HG03520 (cell line): ENCODE results near the gene CSF3.

Experiments used
- ATAC-seq: cut with Tn5 transposase; IDR thresholded peaks from one replicate; pipeline ENCODE4 v1.9.1; 2021; ENCODE audit warnings: mild to moderate bottlenecking, moderate library complexity; ENCODE audit not compliant: unreplicated experiment

The CSF3 gene

DNA sequence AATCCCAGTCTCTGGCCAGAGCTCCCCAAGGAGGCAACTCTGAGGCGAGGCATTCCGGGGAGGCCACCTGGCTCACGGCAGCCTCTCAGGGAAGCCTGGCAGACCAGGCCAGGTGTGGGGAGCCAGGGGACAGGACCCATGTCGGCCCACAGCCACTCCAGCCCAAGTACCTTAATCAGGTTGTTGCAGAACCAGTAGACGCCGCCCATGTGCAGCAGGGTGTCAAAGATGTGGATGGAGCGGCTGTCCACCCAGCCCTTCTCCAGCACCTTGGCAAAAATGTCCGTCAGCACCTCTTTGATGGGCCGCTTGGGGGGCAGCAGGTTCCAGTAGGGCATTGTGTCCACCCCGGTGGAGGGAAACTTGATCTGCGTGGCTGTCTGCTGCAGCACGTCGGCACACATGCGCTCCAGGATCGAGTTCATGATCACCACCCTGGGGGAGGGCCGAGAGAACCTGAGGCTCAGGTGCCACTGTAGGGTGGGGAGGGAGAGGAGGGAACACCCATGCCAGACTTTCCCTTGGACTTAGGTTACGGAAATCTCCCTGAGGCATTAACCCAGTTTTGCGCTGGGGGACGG, 7.8 kb downstream of the CSF3 start:
- no peak for ATAC-seq

DNA sequence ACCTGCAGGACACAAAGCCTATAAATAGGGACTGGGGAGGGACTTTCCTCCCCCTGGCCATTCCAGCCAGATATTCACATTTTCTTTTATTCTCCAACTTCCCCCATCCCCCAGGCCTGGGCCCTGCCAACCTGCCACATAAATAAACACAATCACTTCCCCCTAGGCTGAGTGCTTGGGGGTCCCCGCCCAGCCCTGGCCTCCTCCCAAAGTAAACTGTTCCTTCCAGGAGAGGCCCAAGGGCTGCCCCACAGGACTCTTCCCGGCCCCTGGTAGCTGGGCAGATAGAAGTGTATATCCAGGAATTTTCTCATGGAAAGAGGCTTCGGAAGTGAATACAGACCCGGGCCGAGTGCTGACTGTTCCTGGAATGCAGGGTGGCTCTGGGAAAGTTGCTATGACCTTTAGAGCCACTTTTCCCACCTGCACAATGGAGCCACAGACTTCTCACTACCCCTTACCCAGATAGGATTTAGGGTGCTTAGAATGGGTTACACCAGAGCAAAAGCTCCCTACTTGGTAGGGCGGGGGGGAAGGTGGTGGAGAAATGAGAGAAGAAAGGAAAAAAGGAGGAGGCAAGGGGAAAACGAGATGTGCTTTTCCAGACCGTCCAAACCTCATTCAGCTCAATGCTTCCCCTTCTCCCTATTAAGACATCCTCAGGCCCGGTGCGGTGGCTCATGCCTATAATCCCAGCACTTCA, 8.5 kb downstream of the CSF3 start:
- no peak for ATAC-seq

DNA sequence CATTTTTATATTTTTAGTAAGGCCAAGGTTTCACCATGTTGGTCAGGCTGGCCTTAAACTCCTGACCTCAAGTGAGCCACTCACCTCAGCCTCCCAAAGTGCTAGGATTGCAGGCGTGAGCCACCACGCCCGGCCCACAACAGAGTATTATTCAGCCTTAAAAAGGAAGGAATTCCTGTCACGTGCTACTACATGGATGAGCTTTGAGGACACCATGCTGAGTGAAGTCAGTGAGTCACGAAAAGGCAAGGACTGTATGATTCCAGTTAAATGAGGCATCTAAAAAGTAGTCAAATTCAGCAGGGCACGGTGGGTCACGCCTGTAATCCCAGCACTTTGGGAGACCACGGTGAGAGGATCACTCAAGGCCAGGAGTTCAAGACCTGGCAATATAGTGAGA, 9.7 kb downstream of the CSF3 start:
- no peak for ATAC-seq

DNA sequence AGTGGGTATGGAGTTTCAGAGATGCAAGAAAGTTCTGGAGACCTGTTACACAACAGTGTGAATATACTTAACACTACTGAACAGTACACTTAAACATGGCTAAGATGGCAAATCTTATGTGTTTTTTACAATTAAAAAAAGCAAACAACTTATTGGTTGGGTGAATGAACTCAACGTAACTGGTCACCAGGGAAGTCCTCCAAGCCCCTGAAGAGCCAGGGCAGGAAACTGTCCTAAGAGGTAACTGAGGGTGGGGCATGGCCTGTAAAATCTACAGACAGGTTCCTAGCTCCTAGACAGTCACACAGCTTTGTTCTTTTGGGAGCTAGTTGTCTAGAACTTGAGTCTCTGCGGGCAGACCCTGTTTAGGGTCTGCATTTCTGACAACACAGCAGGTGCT, 10.3 kb downstream of the CSF3 start:
- no peak for ATAC-seq

DNA sequence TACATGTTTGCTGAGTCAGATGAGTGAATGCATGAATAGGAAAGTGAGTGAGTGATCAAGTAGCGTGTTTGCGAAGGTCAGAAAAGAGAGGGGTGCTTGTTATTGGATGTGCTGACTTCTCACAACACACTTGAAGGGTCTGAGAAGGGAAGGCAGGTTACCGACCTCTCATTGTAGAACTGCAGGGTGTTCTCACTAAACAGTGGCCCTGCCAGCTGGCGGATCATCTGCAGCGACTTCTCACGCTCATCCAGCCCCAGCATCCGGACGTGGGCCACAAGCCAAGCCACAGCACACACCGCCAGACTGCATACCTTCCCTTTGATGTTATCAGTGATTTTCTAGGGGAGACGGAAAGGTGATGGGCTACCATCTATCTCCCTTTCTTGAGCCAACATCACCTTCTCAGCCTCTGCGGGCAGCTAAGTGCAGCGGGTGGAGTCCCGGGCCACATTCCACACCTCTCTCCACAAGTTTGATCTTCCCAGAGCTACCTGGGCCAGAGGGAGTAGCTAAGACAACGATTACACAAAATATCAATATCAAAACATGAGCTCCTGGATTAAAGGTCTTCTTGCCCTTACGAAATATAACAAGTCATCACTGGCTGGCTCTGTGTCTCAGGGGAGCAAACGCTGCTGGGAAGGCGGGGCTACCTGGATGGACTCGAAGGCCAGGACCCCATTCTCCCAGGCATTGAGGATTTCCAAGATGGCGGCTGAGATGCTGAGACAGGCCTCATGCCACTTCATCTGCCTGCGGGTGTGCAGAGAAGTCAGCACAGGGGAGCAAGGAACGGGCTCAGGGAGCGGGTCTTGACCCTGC, 11.0 kb downstream of the CSF3 start:
- ATAC-seq = no peak

DNA sequence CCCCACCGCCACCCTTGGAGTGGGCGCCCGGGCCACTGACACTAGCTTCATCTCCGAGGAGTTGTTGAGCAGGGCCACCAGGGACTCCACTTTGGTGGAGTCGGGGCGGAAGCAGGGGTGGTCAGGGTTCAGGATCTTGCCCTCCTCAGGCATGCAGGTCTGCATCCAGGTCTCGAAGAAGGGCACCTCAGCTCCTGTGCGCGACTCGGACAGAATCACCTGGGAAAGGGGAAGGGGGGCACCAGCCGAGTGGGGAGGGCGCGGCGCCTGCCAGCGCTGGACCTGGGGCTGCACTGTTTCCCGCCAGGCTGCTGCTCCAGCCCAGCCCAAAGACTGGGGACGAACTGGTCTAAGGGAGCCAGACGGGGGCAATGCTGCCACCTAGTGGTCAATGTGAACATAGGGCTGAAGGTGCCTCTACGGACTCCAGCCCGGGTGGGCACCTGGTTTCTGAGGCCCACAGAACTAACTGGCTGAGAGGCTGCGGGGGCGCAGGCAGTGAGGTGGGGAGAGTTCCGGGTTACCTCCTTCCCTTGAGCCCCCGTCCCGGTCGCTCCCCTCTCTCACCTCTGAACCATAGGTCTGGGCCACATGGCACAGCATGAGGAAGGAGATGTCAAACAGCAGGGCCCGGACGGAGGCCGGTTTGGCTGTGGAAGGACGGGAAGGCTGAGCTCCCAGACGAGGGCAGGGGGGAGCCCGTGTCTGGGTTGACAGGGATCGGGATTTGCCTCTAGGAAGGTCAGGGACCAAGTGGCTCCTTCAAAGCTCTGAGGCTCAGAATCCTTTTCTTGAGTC, 11.8 kb downstream of the CSF3 start:
- no peak for ATAC-seq

DNA sequence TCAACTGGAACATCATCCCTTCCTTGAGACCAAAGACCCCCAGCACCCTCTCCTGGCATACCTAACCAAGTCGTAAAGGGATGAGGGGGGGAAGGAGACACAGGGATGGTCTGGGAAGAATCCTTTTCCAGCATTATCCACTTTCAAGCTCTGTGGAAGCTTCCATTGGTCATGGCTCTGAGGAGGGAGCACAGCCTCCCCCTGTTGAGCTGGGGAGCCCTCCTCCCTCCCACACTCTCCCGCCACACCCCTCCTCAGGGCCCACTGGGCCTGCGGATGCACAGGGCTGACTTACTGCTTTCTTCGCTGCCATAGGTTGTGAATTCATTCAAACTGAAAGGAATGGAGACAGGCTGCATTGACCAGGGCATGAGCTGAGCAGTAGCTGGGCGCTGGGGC, 12.4 kb downstream of the CSF3 start:
- no peak for ATAC-seq

DNA sequence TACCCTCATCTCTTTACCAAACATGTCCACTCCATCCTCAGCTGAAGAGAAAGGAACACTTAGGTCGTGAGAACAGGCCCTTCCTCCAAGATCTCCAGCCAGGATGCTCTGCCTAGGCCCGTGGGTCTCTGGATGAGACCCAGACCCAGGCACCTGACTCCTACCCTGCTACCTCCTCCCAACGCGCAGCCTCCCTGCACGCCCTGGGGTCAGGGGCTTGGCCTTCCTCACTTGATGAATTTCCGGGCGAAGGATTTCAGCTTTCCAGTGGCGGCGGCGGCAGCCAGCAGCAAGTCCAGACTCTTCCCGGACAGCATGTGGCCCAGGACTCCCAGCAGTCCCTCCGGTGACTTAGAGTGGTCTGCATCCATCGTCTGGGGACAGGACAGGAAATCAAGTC, 13.4 kb downstream of the CSF3 start:
- no peak for ATAC-seq

DNA sequence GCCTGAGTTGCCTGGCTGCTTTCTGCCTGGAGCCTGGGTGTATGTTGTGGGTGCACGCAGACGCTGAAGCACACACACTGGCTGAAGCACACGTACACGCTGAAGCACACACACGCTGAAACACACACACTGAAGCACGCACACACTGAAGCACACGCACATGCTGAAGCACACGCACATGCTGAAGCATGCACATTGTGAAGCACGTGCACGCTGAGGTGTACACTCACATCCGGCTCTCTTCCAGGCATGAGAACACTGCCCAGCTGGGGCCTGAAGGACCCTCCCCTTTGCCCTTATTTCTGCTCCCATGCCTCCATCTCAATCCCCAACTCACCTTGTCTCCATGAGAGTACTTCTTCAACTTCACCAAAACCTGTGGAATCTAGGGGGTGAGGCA, 16.5 kb downstream of the CSF3 start:
- ATAC-seq = no peak

DNA sequence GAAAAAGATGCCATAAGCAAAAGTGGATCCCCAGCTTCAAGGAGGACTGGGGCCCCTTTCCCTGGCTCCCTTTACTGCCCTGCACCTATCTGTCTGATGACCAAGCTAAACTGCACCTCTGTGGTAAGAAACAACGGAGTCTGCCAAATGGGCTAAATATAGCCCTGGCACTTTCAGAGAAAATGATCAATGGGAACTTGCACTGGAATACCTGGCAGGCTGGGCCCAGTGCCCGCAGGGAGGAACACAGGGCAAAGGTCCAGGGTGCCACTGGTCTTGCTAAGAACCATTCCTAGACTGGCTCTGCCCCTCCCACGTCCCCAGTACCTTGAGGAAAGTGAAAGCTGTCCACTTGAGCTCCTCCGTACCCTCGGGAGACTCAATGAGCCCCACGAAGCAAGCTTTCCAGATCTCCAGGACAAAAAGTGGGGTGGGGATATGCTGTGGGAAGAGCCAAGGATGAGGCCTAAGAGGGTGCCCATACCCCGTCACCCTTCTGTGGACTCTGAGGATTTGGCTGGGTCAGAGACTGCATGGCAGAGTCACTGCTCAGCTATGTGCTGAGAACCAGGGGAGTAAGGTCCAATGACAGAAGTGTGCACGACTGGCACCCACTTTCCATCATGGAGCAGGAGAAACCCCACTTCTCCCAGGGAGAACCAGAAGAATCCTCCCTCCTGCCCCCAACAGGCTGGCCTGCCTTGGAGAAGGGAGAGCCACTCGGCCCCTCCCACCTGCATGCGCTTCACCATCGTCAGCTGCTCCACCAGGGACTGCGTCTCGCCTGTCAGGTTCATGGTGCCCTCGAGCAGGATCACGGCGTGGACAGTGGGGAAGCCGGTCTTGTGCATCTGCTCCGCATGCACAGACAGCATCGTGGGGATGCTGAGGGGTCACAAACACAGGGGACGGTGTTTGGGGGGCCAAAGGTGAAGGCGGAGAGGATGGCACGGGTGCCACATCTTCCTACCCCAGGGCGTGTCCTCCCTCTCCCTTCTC, 17.4 kb downstream of the CSF3 start:
- no peak for ATAC-seq

DNA sequence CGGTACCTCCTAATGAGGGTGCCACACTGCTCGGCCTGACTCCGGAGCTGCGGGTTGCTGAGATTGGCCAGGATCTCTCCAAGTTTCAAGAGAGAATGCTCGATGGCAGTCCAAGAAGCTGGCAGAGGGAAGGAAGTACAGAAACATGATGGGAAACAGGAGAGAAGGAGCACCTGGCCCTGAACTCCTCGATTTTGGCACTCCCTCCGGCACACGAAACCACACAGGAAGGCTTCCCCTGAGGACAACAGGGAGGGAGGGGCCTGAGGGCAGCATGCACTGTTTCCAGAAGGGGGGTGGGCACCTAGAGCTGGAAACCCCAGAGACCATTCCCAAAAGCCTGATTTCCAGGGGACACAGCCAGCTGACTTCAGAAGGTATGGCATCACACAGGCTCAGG, 18.1 kb downstream of the CSF3 start:
- no peak for ATAC-seq

DNA sequence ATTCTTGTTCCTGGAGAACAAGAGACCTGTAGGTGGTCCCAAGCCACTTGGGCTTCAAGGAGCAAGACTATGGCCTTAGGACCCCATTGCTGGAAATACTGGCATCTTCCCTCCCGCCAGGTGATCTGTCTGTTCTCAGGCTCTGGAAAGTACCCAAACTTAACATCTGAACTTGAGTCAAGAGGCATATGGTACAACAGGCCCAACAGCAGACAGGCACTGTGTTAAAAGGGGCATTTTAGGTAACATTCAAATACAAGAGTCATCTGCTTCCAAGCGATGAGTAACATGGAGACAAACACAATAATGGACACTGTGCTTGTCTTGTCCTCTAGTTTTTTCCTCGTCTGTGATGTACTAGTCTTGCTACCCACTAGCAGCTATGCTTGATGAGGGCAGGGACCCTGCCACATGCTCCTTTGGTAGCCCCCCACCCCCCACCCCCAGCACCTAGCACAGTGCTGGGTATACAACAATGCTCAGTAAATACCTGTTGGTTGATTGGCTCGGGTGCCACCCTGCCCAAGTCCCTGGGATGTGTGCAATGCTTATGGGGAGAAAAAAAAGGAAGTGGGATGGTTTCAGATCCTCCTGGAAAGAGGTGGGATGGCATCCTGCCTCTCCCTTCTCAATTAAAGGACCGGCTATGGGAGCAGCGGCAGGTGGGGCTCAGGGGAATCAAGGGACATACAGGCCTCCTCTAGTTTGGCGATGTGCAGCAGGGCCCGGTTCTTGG, 19.4 kb downstream of the CSF3 start:
- ATAC-seq = no peak

DNA sequence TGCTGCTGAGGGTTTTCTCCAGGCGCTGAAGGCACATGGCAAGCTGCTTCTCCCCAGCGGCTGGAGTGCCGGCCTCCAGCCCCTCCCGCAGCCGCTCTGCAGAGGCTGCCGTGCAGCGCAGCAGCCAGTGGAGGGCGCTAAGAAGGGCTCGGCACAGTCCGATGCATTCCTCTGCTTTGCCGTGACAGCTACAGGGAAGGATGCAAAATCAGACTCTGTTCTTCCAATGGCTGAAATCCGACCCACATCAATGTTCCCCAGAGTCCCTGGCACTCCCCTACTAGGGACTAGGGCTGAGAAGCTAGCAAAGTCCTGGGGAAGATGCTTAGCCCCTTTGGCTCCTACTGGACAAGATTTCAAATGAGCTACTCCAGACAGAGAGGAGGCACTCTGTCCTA, 19.9 kb downstream of the CSF3 start:
- no peak for ATAC-seq

DNA sequence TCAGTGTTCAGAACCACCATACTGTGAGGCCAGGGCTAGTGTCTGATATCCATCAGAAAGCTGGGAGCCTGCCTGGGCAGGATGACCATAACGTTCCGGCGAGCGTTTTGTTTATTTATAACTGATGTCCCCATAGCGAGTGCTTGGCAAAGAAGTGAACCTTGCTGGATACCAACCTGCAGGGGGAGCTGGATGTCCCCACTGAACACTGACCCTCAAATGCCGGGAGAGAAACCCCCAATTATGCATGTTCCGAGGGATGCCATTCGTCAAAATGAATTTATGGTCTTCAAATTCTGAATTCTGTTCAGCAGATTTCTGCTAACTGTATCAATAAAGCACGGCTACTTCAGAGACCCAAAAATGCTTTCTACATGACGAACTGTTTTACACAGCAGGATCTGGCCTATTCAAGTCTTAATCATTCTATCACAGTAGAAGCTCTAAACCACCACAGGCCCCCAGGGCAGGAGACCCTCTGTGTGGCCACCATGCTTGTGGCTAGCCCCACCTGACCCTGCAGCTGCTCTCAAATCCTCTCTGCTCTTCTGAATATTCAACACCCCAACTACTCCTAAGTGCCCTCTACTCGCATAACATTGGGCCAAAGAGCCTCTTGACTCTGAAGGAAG, 23.8 kb downstream of the CSF3 start:
- no peak for ATAC-seq

DNA sequence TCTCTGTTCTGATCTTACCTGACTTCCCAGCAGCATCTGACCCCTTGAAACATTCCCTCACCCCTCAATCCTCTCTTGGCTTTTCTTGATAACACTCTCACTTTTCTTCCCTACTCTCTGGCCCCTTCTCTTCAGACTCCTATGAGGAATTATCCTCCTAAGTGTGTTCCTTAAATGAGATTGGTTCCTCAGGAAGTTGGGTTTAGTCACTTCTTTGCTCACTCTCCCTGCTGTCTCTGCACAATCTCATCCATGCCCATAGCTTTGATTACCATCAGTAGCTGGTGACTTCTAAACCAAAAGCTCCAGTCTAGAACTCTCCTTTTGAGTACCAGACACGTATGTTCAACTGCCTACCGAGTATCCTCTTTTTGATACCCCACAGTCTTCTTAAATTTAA, 26.0 kb downstream of the CSF3 start:
- ATAC-seq = no peak

DNA sequence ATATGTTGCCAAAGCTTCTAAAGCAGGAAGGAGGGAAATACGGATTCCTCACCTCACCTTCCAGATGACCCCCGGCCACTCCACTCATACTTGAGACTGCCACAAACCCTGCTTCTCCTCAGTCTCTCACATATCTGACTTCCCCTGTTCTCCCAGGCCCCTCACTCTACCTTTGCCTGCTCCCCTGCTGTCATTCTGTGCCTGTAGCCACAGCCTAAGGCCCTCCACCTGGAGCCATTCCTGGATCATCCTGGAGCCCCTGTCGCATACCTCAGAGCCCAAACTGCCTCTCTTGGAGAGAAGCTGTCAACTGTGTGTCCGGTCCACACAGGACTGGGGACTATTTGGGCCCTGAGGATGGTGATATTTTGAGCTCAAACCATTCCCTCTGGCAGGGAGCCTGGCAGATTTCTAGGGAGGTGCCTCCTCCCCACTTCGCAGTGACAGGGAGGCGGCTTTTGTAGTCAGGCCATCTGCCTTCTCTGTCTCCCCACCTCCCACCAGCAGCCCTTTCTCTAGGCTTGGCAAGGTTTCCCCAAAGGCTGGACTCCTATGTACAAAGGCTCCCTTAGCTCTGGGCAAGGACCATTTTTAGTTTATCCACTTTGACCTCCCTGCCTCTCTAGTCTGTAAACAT, 41.3 kb downstream of the CSF3 start:
- no peak for ATAC-seq

DNA sequence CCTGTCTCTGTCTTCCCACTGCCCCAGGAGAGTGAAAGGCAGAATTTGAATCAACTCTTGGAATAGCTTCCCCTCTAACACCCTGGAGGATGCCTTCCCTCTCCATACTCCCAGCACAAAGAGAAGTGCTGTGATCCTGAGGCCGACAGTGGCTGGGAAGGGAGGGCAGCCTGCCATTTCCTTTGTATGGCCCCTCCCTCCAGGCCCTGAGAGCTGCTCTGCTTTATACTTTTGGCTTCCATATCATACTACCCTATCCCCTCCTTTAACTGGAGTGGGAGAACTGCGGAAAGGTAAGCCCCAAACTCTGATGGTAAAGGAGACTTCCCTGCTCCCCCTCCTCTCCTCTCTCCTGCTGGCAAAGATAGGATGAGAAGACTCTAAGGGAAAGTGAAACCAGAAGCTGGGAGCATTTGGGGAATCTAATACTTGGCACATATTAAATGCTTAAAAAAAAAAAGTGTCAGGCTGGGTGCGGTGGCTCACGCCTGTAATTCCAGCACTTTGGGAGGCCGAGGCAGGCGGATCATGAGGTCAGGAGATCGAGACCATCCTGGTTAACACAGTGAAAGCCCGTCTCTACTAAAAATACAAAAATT, 43.0 kb downstream of the CSF3 start:
- ATAC-seq = no peak

DNA sequence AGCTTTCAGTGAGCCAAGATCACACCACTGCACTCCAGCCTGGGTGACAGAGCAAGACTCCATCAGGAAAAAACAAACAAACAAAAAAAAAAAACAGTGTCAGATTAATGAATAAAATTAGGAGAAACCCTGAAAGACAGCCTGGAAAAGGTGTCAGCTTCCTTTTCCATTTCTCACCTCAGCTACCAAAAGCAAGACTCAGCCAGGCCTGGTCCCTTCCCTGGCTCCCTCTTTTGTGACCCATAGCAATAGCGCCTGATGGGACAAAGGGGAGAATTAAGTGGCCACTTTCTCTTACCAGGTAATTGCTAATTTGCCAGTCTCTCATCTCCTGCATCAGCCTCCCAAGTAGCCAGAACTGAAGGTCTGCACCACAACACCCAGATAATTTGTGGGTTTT, 43.6 kb downstream of the CSF3 start:
- ATAC-seq = no peak
